GM12892 (cell line): ENCODE measurements around the gene YPEL1.

Source experiments
- POLR2A ChIP-seq: IDR thresholded peaks from 2 replicates; pipeline ENCODE4 v1.6.1; 2011; ENCODE audit warnings: low read depth, low read length, control low read depth
- POLR2AphosphoS5 ChIP-seq: IDR thresholded peaks from 2 replicates; pipeline ENCODE4 v1.6.1; 2011; ENCODE audit warnings: low read depth, low read length, control low read depth
- TAF1 ChIP-seq: IDR thresholded peaks from 2 replicates; pipeline ENCODE4 v1.6.1; 2011; ENCODE audit warnings: low read depth, mild to moderate bottlenecking, control low read depth, low read length, borderline replicate concordance

DNA sequence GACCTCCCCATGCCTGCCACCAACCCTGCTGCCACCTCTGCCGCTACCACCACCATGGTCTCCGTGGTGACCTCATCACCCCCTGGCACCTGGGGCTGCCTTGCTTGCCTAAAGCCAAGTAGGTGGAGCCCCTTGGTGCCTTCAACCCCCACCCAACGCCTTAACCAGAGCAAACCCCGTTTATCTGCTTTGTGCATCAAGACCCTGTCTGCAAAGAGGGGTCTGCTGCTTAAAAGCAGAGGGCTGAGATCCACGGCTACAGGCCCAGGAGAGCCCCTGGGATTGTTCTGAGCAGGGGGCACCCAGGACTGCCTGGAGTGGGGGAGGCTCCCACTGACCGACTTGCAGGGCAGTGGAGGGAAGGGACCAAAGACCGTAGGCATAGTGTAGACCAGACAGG lies 74.7 kb downstream of the YPEL1 start:
- TF ChIP-seq POLR2A (no peak), POLR2AphosphoS5 (no peak), TAF1 (no peak)
